ENCODE measurements around the gene SMAD6. TPM values are rescaled to one million over a fixed set of nuclear protein-coding genes. Genes with fewer than 3 reads are reported as not detected.

Gene SMAD6
- polyA plus RNA-seq, 3 donors: 23.0 to 29.1 (median 23.0) TPM

GRCh38 chr15:66784174-66784573 is 82.1 kb downstream of the SMAD6 start:
- no peak for DNase-seq (ENCODE audit: low read depth in 3 of 3, low spot score in 2 of 3)

- no peak for DNase-seq (ENCODE audit: low read depth in 3 of 3, low spot score in 2 of 3)
These were observed 83.6 kb downstream of the SMAD6 start for GRCh38 chr15:66785637-66786036.

- DNase-seq (ENCODE audit: low read depth in 3 of 3, low spot score in 2 of 3): no peak
These were observed 84.2 kb downstream of the SMAD6 start for GRCh38 chr15:66786222-66786621.

- no peak for DNase-seq (ENCODE audit: low read depth in 3 of 3, low spot score in 2 of 3)
These were observed 84.9 kb downstream of the SMAD6 start for GRCh38 chr15:66786708-66787488.

GRCh38 chr15:66787489-66787871 is 85.4 kb downstream of the SMAD6 start:
- no peak for DNase-seq (ENCODE audit: low read depth in 3 of 3, low spot score in 2 of 3)

GRCh38 chr15:66788024-66788423 is 86.0 kb downstream of the SMAD6 start:
- no peak for DNase-seq (ENCODE audit: low read depth in 3 of 3, low spot score in 2 of 3)

GRCh38 chr15:66789029-66790025 is 87.3 kb downstream of the SMAD6 start:
- DNase-seq (ENCODE audit: low read depth in 3 of 3, low spot score in 2 of 3): no peak

- DNase-seq (ENCODE audit: low read depth in 3 of 3, low spot score in 2 of 3): no peak
These were observed 93.8 kb downstream of the SMAD6 start for GRCh38 chr15:66795851-66796250.

- no peak for DNase-seq (ENCODE audit: low read depth in 3 of 3, low spot score in 2 of 3)
These were observed 94.3 kb downstream of the SMAD6 start for GRCh38 chr15:66796343-66796742.

- no peak for DNase-seq (ENCODE audit: low read depth in 3 of 3, low spot score in 2 of 3)
These were observed 95.9 kb downstream of the SMAD6 start for GRCh38 chr15:66797921-66798320.

GRCh38 chr15:66798426-66799061 is 96.5 kb downstream of the SMAD6 start:
- no peak for DNase-seq (ENCODE audit: low read depth in 3 of 3, low spot score in 2 of 3)

- DNase-seq (ENCODE audit: low read depth in 3 of 3, low spot score in 2 of 3): no peak
These were observed 97.2 kb downstream of the SMAD6 start for GRCh38 chr15:66799242-66799641.

- no peak for DNase-seq (ENCODE audit: low read depth in 3 of 3, low spot score in 2 of 3)
These were observed 98.7 kb downstream of the SMAD6 start for GRCh38 chr15:66800584-66801235.

GRCh38 chr15:66801266-66801665 is 99.2 kb downstream of the SMAD6 start:
- DNase-seq (ENCODE audit: low read depth in 3 of 3, low spot score in 2 of 3): no peak

- no peak for DNase-seq (ENCODE audit: low read depth in 3 of 3, low spot score in 2 of 3)
These were observed 100.3 kb downstream of the SMAD6 start for GRCh38 chr15:66802025-66803001.

- DNase-seq (ENCODE audit: low read depth in 3 of 3, low spot score in 2 of 3): peak; percentile 54 to 82 (median 76)
These were observed 101.2 kb downstream of the SMAD6 start for GRCh38 chr15:66803182-66803729.

GRCh38 chr15:66803749-66804148 is 101.7 kb downstream of the SMAD6 start:
- no peak for DNase-seq (ENCODE audit: low read depth in 3 of 3, low spot score in 2 of 3)

GRCh38 chr15:66805202-66805885 is 103.3 kb downstream of the SMAD6 start:
- no peak for DNase-seq (ENCODE audit: low read depth in 3 of 3, low spot score in 2 of 3)
